ENCODE data around the gene ASIC1.
"Not testable (repeated sequence)": the region's sequence is repeated elsewhere in the genome, so short reads cannot be mapped to it uniquely, and the experiment has no call there.

Gene ASIC1

DNA sequence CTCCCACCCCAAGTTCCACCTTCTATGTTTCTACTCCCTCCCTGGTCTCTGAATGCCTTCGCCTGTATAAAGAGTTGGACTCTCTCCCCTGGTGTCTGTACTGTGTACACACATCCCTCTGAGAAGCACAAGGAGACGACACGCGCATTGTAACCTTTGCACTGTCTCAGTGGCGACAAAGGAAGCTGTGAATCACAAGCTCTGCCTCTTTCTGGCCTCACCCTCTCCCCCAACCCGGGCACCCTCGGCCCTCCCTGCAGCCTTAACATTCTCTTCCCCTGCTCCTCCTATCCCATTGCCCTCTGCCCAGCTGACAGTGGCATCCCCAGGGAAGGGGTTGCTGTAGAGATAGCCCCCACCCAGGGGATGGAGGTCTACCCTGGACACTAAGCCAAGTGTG is 25.2 kb downstream of the ASIC1 start:
- H3K4me2 ChIP-seq (ENCODE audit: low read depth, low read length, poor library complexity, severe bottlenecking): no peak overlapping the region

DNA sequence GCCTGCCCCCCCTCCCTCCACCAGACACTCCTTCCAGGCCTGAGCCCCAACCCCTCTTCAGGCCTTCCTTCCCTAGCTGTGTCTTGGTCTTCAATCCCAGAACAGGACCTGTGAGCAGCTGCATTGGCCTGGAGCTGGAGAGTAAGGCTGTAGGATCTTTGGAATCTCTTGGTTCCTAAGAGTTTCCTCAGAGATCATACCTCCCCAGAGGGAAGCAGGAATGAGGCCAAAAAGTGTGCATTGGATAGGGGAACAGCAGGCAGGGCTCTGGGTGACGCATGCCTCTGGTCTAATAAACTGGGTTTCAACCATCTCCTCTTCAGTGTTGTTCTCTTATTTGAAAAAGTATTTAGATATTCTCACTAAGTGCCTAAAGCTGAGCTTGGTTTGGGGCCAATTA is 25.9 kb downstream of the ASIC1 start:
- Histone ChIP-seq H4K20me1 (ENCODE audit: low read depth, low read length) (no peaks in the 10 kb centered on the region), H3K79me2 (ENCODE audit: insufficient read depth, low read length) (no peaks in the 10 kb centered on the region; the same call in 1 of the 2 replicates), H3K27me3 (ENCODE audit: low read length) (no peaks in the 10 kb centered on the region), H3K4me3 (ENCODE audit: insufficient read depth, low read length, poor library complexity, severe bottlenecking) (no peak overlapping the region), H3K9me2 (replicated peaks; ENCODE audit: insufficient read depth, low read length) (no peaks in the 10 kb centered on the region), H3K4me2 (ENCODE audit: low read depth, low read length, poor library complexity, severe bottlenecking) (no peak overlapping the region), H3F3A (ENCODE audit: insufficient read depth) (peaks cover 23% of the 10 kb centered on the region), H3K9ac (ENCODE audit: low read length) (no peak overlapping the region), H3K27ac (ENCODE audit: low read depth, low read length) (no peak overlapping the region), H3K36me3 (ENCODE audit: low read length) (no peaks in the 10 kb centered on the region), H2AFZ (ENCODE audit: low read depth, low read length, severe bottlenecking) (no peak overlapping the region), H3K9me3 (ENCODE audit: insufficient read depth, low read length) (no peaks in the 10 kb centered on the region)
- no peak for TF ChIP-seq EZH2phosphoT487 (conservative IDR thresholded peaks at IDR 0.05; ENCODE audit: low read length)
- TF ChIP-seq, protein P1, sequence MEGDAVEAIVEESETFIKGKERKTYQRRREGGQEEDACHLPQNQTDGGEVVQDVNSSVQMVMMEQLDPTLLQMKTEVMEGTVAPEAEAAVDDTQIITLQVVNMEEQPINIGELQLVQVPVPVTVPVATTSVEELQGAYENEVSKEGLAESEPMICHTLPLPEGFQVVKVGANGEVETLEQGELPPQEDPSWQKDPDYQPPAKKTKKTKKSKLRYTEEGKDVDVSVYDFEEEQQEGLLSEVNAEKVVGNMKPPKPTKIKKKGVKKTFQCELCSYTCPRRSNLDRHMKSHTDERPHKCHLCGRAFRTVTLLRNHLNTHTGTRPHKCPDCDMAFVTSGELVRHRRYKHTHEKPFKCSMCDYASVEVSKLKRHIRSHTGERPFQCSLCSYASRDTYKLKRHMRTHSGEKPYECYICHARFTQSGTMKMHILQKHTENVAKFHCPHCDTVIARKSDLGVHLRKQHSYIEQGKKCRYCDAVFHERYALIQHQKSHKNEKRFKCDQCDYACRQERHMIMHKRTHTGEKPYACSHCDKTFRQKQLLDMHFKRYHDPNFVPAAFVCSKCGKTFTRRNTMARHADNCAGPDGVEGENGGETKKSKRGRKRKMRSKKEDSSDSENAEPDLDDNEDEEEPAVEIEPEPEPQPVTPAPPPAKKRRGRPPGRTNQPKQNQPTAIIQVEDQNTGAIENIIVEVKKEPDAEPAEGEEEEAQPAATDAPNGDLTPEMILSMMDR (IDR thresholded peaks at IDR 0.05; ENCODE audit: insufficient read depth, low read length, poor library complexity, severe bottlenecking): no peak

More for the DNA sequence above, 25.2 kb downstream of the ASIC1 start:
- Histone ChIP-seq H3F3A (ENCODE audit: insufficient read depth) (peaks cover 16% of the 10 kb centered on the region), H3K27me3 (ENCODE audit: low read length) (no peaks in the 10 kb centered on the region), H3K79me2 (ENCODE audit: insufficient read depth, low read length) (no peaks in the 10 kb centered on the region; the same call in 1 of the 2 replicates), H3K9ac (ENCODE audit: low read length) (no peak overlapping the region), H3K9me3 (ENCODE audit: insufficient read depth, low read length) (no peaks in the 10 kb centered on the region), H3K36me3 (ENCODE audit: low read length) (no peaks in the 10 kb centered on the region), H2AFZ (ENCODE audit: low read depth, low read length, severe bottlenecking) (no peak overlapping the region), H3K27ac (ENCODE audit: low read depth, low read length) (no peak overlapping the region), H4K20me1 (ENCODE audit: low read depth, low read length) (no peaks in the 10 kb centered on the region), H3K9me2 (replicated peaks; ENCODE audit: insufficient read depth, low read length) (no peaks in the 10 kb centered on the region), H3K4me3 (ENCODE audit: insufficient read depth, low read length, poor library complexity, severe bottlenecking) (no peak overlapping the region)
- TF ChIP-seq EZH2phosphoT487 (conservative IDR thresholded peaks at IDR 0.05; ENCODE audit: low read length): no peak
- TF ChIP-seq, protein P1 (IDR thresholded peaks at IDR 0.05; ENCODE audit: insufficient read depth, low read length, poor library complexity, severe bottlenecking): no peak

DNA sequence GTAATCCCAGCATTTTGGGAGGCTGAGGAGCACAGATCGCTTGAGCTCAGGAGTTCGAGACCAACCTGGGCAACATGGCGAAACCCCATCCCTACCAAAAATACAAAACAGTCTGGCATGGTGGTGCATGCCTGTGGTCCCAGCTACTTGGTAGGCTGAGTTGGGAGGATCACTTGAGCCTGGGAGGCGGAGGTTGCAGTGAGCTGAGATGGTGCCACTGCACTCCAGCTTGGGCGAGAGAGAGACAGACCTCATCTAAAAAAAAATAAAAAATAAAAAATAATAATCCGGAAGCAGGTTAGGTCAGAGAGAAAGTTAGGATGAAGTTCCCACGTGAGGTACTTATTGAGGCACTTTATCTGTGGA is 27.0 kb downstream of the ASIC1 start:
- H3K4me3 ChIP-seq (ENCODE audit: insufficient read depth, low read length, poor library complexity, severe bottlenecking): peak overlapping the region; percentile 81
- peak overlapping the region; percentile 84 for H2AFZ ChIP-seq (ENCODE audit: low read depth, low read length, severe bottlenecking)
- peak overlapping the region; percentile 77 for H3K27ac ChIP-seq (ENCODE audit: low read depth, low read length)
- H3F3A ChIP-seq (ENCODE audit: insufficient read depth): peaks cover 27% of the 10 kb centered on the region
- not testable (repeated sequence) for H3K9me3 ChIP-seq (ENCODE audit: insufficient read depth, low read length); H3K27me3 ChIP-seq (ENCODE audit: low read length); H3K36me3 ChIP-seq (ENCODE audit: low read length); H3K79me2 ChIP-seq (ENCODE audit: insufficient read depth, low read length); H4K20me1 ChIP-seq (ENCODE audit: low read depth, low read length); H3K9me2 ChIP-seq (replicated peaks; ENCODE audit: insufficient read depth, low read length)
- peak overlapping the region; percentile 73 for H3K9ac ChIP-seq (ENCODE audit: low read length)
- peak overlapping the region; percentile 73 for H3K4me2 ChIP-seq (ENCODE audit: low read depth, low read length, poor library complexity, severe bottlenecking)

DNA sequence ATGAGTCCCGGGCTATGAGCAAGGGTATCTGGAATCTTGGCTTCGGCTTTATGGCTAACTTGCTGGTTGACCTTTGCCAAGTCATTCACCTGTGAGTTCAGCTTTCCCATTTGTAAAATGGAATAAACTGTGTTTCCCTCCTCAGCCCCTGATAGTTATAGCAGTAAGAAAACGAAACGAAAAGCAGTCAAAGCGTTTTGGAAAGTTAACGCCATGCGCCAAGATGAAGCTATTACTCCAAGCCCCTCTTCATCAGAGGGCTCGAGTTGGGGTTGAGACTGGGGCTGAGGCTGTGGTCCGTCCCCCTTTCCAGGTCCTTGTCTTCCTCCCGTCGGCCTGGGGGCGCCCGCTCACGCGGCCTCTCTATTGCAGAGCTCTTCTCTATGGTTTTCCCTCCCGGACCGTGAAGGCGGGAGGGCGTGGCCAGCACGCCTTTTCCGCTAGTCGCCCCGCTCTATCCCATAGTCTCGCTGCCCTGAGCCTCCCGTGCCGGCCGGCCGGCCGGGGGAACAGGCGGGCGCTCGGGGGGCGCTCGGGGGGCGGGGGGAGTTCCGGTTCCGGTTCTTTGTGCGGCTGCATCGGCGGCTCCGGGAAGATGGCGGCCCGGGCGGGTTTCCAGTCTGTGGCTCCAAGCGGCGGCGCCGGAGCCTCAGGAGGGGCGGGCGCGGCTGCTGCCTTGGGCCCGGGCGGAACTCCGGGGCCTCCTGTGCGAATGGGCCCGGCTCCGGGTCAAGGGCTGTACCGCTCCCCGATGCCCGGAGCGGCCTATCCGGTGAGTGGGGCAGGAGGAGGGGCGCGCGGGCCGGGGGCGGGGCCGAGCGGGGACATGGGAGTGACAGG is 27.6 kb downstream of the ASIC1 start, which contains the start of gene SMARCD1:
SMARCD1 (plus strand) TSS at position 568 of the 840 bp plus-strand sequence; CDS start at position 596, 28 bp downstream.
- no peaks in the 10 kb centered on the region; the same call in 1 of the 2 replicates for H3K79me2 ChIP-seq (ENCODE audit: insufficient read depth, low read length)
- peak within 1 kb of the TSS; percentile 81 for H3K4me3 ChIP-seq (ENCODE audit: insufficient read depth, low read length, poor library complexity, severe bottlenecking)
- H3K9ac ChIP-seq (ENCODE audit: low read length): peak within 1 kb of the TSS; percentile 73
- peaks cover 27% of the 10 kb centered on the region for H3F3A ChIP-seq (ENCODE audit: insufficient read depth)
- peak within 1 kb of the TSS; percentile 77 for H3K27ac ChIP-seq (ENCODE audit: low read depth, low read length)
- peaks cover 12% of the 10 kb centered on the region for H3K36me3 ChIP-seq (ENCODE audit: low read length)
- peak within 1 kb of the TSS; percentile 84 for H2AFZ ChIP-seq (ENCODE audit: low read depth, low read length, severe bottlenecking)
- no peaks in the 10 kb centered on the region for H4K20me1 ChIP-seq (ENCODE audit: low read depth, low read length)
- peak within 1 kb of the TSS; percentile 73 for H3K4me2 ChIP-seq (ENCODE audit: low read depth, low read length, poor library complexity, severe bottlenecking)
- no peaks in the 10 kb centered on the region for H3K27me3 ChIP-seq (ENCODE audit: low read length)
- H3K9me2 ChIP-seq (replicated peaks; ENCODE audit: insufficient read depth, low read length): no peaks in the 10 kb centered on the region
- H3K9me3 ChIP-seq (ENCODE audit: insufficient read depth, low read length): no peaks in the 10 kb centered on the region
- no peak for TF ChIP-seq EZH2phosphoT487 (conservative IDR thresholded peaks at IDR 0.05; ENCODE audit: low read length)
- TF ChIP-seq, protein P1 (IDR thresholded peaks at IDR 0.05; ENCODE audit: insufficient read depth, low read length, poor library complexity, severe bottlenecking): peak; percentile 70

Measured in SU-DHL-6 (cell line).